ENCODE data around the gene ANKRD39. TPM values are rescaled to one million over a fixed set of nuclear protein-coding genes. Genes with fewer than 3 reads are reported as not detected.
A peak's percentile ranks its signal among the peaks of the same experiment; 100 is the strongest.

Gene ANKRD39
- total and polyA plus RNA-seq, 2 donors from 2014 or later: 10.8 to 19.2 TPM

DNA sequence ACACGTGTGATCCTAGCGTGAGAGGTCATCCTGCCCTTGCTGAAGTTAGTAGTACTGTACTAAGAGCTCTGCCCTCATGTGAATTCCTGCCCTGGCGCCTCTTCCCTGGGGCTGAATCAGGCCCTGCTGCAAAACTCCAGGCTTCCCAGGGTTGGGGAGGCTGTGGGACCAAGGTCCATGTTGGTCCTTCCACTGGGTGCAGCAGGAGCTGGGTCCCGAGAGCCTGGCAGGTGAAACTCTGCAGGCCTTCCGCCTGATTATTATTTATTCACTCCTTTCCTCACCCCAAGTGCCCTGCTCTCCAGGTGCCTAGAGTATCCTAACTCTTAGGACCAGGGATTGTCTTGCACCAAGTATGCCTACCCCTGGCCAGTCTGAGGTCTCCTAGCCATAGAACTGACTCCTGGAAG, 47.0 kb downstream of the ANKRD39 start:
- DNase-seq (peak in 1 of 5 donors; percentile 22), FAIRE-seq (no peak)
- Histone ChIP-seq H3K9ac (ENCODE audit: low read length in 3 of 3) (no peak overlapping the region), H3K36me3 (ENCODE audit: control insufficient read depth in 2 of 3, insufficient read depth in 3 of 3, low read length in 3 of 3) (peaks cover 0 to 3% (median 0%) of the 10 kb centered on the region in 3 donors), H3K27me3 (ENCODE audit: control insufficient read depth, insufficient read depth, low read length) (no peaks in the 10 kb centered on the region), H3K4me3 (ENCODE audit: low read length in 3 of 3) (no peak overlapping the region), H3K27ac (ENCODE audit: low read depth in 2 of 2, low read length in 2 of 2) (no peak overlapping the region), H3K9me3 (ENCODE audit: control insufficient read depth in 2 of 3, insufficient read depth in 1 of 3, low read length in 3 of 3) (no peaks in the 10 kb centered on the region), H3K4me1 (ENCODE audit: control insufficient read depth in 2 of 3, insufficient read depth in 2 of 3, low read depth in 1 of 3, low read length in 3 of 3) (peaks cover 0 to 4% (median 0%) of the 10 kb centered on the region in 3 donors)
- TF ChIP-seq, protein P1, sequence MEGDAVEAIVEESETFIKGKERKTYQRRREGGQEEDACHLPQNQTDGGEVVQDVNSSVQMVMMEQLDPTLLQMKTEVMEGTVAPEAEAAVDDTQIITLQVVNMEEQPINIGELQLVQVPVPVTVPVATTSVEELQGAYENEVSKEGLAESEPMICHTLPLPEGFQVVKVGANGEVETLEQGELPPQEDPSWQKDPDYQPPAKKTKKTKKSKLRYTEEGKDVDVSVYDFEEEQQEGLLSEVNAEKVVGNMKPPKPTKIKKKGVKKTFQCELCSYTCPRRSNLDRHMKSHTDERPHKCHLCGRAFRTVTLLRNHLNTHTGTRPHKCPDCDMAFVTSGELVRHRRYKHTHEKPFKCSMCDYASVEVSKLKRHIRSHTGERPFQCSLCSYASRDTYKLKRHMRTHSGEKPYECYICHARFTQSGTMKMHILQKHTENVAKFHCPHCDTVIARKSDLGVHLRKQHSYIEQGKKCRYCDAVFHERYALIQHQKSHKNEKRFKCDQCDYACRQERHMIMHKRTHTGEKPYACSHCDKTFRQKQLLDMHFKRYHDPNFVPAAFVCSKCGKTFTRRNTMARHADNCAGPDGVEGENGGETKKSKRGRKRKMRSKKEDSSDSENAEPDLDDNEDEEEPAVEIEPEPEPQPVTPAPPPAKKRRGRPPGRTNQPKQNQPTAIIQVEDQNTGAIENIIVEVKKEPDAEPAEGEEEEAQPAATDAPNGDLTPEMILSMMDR (IDR thresholded peaks at IDR 0.05; ENCODE audit: borderline replicate concordance, extremely low read depth, insufficient read depth): no peak
- intact Hi-C loops (cut with DNase I): no loop called here

DNA sequence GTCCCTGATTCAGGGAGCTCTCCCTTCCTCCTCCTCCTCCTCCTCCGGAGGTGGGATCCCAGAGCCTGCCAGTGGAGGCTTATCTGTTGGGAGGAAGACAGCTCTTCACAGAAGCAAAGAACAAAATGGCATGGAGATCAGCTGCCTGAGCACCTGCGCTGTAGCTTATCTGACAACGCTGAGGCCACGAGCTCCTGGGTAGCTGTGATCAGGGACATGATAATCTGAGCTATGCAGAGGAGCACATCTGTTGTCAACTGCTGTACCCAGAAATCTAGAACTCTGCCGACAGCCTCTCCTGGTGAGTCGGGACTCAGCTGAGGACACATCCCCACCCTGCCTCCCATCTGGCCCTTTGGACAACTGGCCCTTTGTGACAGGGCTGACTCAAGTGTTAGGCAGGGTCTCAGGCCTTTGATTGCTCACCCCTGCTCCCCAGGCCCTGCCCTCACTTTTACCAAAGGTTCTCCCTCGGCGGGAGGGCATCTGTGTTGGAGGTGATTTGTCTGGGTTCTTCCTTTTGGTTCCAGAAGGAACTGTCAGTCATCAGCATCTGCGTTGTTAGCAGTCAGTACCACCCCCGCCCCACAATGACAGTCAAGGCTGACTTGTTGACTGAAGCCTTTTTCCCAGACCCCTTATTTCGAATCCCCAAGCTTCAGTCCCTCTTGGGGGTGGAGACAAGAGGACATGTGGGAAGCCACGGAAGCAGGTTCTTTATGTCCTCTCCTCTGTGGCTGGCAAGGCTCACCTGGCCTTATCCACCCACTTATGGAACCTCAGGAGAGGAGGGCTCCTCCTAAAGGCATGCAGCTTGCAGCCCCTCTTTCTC, 47.6 kb downstream of the ANKRD39 start:
- TF ChIP-seq, protein P1 (IDR thresholded peaks at IDR 0.05; ENCODE audit: borderline replicate concordance, extremely low read depth, insufficient read depth): no peak
- Histone ChIP-seq H3K27ac (ENCODE audit: low read depth in 2 of 2, low read length in 2 of 2) (no peak overlapping the region), H3K4me3 (ENCODE audit: low read length in 3 of 3) (no peak overlapping the region), H3K36me3 (ENCODE audit: control insufficient read depth in 2 of 3, insufficient read depth in 3 of 3, low read length in 3 of 3) (peaks cover 0 to 3% (median 0%) of the 10 kb centered on the region in 3 donors), H3K9me3 (ENCODE audit: control insufficient read depth in 2 of 3, insufficient read depth in 1 of 3, low read length in 3 of 3) (no peaks in the 10 kb centered on the region), H3K9ac (ENCODE audit: low read length in 3 of 3) (no peak overlapping the region), H3K27me3 (ENCODE audit: control insufficient read depth, insufficient read depth, low read length) (no peaks in the 10 kb centered on the region), H3K4me1 (ENCODE audit: control insufficient read depth in 2 of 3, insufficient read depth in 2 of 3, low read depth in 1 of 3, low read length in 3 of 3) (peaks cover 0 to 2% (median 0%) of the 10 kb centered on the region in 3 donors)
- intact Hi-C loops (cut with DNase I): no loop called here
- DNase-seq: peak in 1 of 5 donors; percentile 29
- FAIRE-seq: no peak

DNA sequence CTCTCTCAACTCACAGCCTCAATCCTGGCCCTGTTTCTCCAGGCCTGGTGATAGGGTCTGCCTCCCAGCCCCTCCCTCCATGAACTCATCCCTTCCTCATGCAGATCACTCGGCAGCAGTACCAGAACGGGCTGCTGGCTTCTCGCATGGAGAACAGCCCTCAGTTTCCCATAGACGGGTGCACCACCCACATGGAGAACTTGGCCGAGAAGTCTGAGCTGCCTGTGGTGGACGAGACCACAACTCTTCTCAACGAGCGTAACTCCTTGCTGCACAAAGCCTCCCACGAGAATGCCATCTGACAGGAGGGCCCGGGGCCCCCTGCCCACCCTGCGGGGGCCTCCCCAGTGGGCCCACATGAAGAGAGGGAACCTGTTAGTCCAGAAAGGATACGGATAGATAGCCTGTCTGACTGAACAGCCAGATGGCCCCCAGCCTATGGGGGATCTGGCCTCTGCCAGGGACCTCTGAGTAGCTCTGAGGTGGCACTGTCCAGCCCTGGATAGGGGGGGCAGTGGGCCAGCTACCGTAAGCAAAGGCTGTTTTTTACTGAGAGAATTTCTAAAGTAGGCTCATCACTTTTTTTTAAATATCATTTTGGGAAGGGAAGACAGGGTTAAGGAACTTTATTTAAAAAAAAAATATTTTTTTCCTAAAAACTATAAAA, 48.5 kb downstream of the ANKRD39 start:
- FAIRE-seq: no peak
- intact Hi-C loops (cut with DNase I): no loop called here
- no peak overlapping the region for H3K4me3 ChIP-seq (ENCODE audit: low read length in 3 of 3)
- no peak overlapping the region for H3K27ac ChIP-seq (ENCODE audit: low read depth in 2 of 2, low read length in 2 of 2)
- peak in 1 of 5 donors; percentile 51 for DNase-seq
- no peaks in the 10 kb centered on the region for H3K27me3 ChIP-seq (ENCODE audit: control insufficient read depth, insufficient read depth, low read length)
- H3K4me1 ChIP-seq (ENCODE audit: control insufficient read depth in 2 of 3, insufficient read depth in 2 of 3, low read depth in 1 of 3, low read length in 3 of 3): no peaks in the 10 kb centered on the region
- H3K9ac ChIP-seq (ENCODE audit: low read length in 3 of 3): no peak overlapping the region
- peaks cover 0 to 3% (median 0%) of the 10 kb centered on the region in 3 donors for H3K36me3 ChIP-seq (ENCODE audit: control insufficient read depth in 2 of 3, insufficient read depth in 3 of 3, low read length in 3 of 3)
- TF ChIP-seq, protein P1 (IDR thresholded peaks at IDR 0.05; ENCODE audit: borderline replicate concordance, extremely low read depth, insufficient read depth): no peak
- H3K9me3 ChIP-seq (ENCODE audit: control insufficient read depth in 2 of 3, insufficient read depth in 1 of 3, low read length in 3 of 3): no peaks in the 10 kb centered on the region

Measured in kidney (tissue), 14 donors.